Measurements from ENCODE around the gene MBNL1. TPM values are rescaled to one million over a fixed set of nuclear protein-coding genes. Genes with fewer than 3 reads are reported as not detected.

MBNL1 gene
- total RNA-seq, 4 donors from 2014 or later = 258 to 478 (median 320) TPM

GRCh38 chr3:152474585-152474984 is 205.9 kb downstream of the MBNL1 start:
- H3K4me1 ChIP-seq = peaks cover 6% of the 10 kb centered on the region
- WGBS = 88% methylated on average over 2 of the region's 2 CpGs
- H3K27me3 ChIP-seq = no peaks in the 10 kb centered on the region
- no peak overlapping the region for H3K4me3 ChIP-seq
- no peaks in the 10 kb centered on the region for H3K36me3 ChIP-seq
- peak in 1 of 3 donors; percentile 49 for TF ChIP-seq POLR2AphosphoS5 (IDR thresholded peaks at IDR 0.05)
- TF ChIP-seq POLR2A (IDR thresholded peaks at IDR 0.05) = no peak
- peak in 1 of 2 donors; percentile 28 for TF ChIP-seq CTCF (IDR thresholded peaks at IDR 0.05)
- TF ChIP-seq EP300 (IDR thresholded peaks at IDR 0.05) = no peak
- no peak for DNase-seq (ENCODE audit: low spot score in 2 of 2)
- no peaks in the 10 kb centered on the region for H3K9me3 ChIP-seq
- no peak overlapping the region for H3K27ac ChIP-seq

- no peaks in the 10 kb centered on the region for H3K36me3 ChIP-seq
- no peak overlapping the region for H3K4me3 ChIP-seq
- no peak for TF ChIP-seq POLR2AphosphoS5 (IDR thresholded peaks at IDR 0.05)
- TF ChIP-seq POLR2A (IDR thresholded peaks at IDR 0.05) = no peak
- TF ChIP-seq CTCF (IDR thresholded peaks at IDR 0.05) = no peak
- no peak for TF ChIP-seq EP300 (IDR thresholded peaks at IDR 0.05)
- no peaks in the 10 kb centered on the region for H3K27me3 ChIP-seq
- H3K4me1 ChIP-seq = peaks cover under 1% of the 10 kb centered on the region
- 81% methylated on average over 2 of the region's 2 CpGs for WGBS
- H3K9me3 ChIP-seq = peaks cover 3% of the 10 kb centered on the region
- no peak overlapping the region for H3K27ac ChIP-seq
- no peak for DNase-seq (ENCODE audit: low spot score in 2 of 2)
Measured at GRCh38 chr3:152477422-152477821, 208.7 kb downstream of the MBNL1 start.

GRCh38 chr3:152480282-152480953 is 211.7 kb downstream of the MBNL1 start:
- no peak for DNase-seq (ENCODE audit: low spot score in 2 of 2)
- Histone ChIP-seq H3K27me3 (no peaks in the 10 kb centered on the region), H3K4me3 (no peak overlapping the region), H3K9me3 (peaks cover 8% of the 10 kb centered on the region), H3K27ac (no peak overlapping the region), H3K36me3 (no peaks in the 10 kb centered on the region), H3K4me1 (no peaks in the 10 kb centered on the region)
- no peak for TF ChIP-seq POLR2A (IDR thresholded peaks at IDR 0.05)
- WGBS = 53% methylated on average over 2 of the region's 2 CpGs

- TF ChIP-seq CTCF (IDR thresholded peaks at IDR 0.05) (no peak), POLR2A (IDR thresholded peaks at IDR 0.05) (no peak)
- H3K36me3 ChIP-seq = no peaks in the 10 kb centered on the region
- no peaks in the 10 kb centered on the region for H3K4me1 ChIP-seq
- no peaks in the 10 kb centered on the region for H3K27me3 ChIP-seq
- no peak for DNase-seq (ENCODE audit: low spot score in 2 of 2)
- H3K4me3 ChIP-seq = no peak overlapping the region
- 65% methylated on average over 1 of the region's 1 CpG for WGBS
- no peak overlapping the region for H3K27ac ChIP-seq
- peaks cover 8% of the 10 kb centered on the region for H3K9me3 ChIP-seq
Measured at GRCh38 chr3:152486364-152486763, 217.6 kb downstream of the MBNL1 start.

- TF ChIP-seq POLR2AphosphoS5 (IDR thresholded peaks at IDR 0.05) = no peak
- TF ChIP-seq POLR2A (IDR thresholded peaks at IDR 0.05) = no peak
- no peak for TF ChIP-seq EP300 (IDR thresholded peaks at IDR 0.05)
- no peak for TF ChIP-seq CTCF (IDR thresholded peaks at IDR 0.05)
- H3K27me3 ChIP-seq = no peaks in the 10 kb centered on the region
- no peak overlapping the region for H3K27ac ChIP-seq
- WGBS = 79% methylated on average over 1 of the region's 1 CpG
- H3K9me3 ChIP-seq = no peaks in the 10 kb centered on the region
- no peak for DNase-seq (ENCODE audit: low spot score in 2 of 2)
- H3K36me3 ChIP-seq = no peaks in the 10 kb centered on the region
- H3K4me3 ChIP-seq = no peak overlapping the region
- no peaks in the 10 kb centered on the region for H3K4me1 ChIP-seq
Measured at GRCh38 chr3:152488449-152488848, 219.7 kb downstream of the MBNL1 start.

- 97% methylated on average over 2 of the region's 2 CpGs for WGBS
- no peaks in the 10 kb centered on the region for H3K27me3 ChIP-seq
- no peak overlapping the region for H3K4me3 ChIP-seq
- DNase-seq (ENCODE audit: low spot score in 2 of 2) = no peak
- H3K36me3 ChIP-seq = no peaks in the 10 kb centered on the region
- H3K9me3 ChIP-seq = no peaks in the 10 kb centered on the region
- no peak overlapping the region for H3K27ac ChIP-seq
- no peak for TF ChIP-seq EP300 (IDR thresholded peaks at IDR 0.05)
- no peak for TF ChIP-seq POLR2AphosphoS5 (IDR thresholded peaks at IDR 0.05)
- TF ChIP-seq CTCF (IDR thresholded peaks at IDR 0.05) = no peak
- no peak for TF ChIP-seq POLR2A (IDR thresholded peaks at IDR 0.05)
- H3K4me1 ChIP-seq = no peaks in the 10 kb centered on the region
Measured at GRCh38 chr3:152491922-152492321, 223.2 kb downstream of the MBNL1 start.
